ENCODE results near the gene NAT10.

DNA sequence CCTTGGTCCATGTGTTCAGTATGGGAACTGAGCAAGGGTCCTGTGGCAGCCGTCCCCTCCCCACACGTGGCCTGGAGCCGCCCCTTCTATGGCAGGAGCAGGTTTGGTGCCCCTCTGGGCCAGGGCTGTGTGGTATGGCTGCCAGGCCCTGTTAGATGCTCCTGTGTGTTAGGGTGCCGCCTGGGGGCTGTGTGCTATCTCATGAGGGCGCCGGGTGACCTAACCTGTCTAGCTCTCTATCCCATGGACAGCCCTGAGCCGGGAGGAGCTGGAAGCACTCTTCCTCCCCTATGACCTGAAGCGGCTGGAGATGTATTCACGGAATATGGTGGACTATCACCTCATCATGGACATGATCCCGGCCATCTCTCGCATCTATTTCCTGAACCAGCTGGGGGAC, 34.7 kb downstream of the NAT10 start:
- TF ChIP-seq, protein P1, sequence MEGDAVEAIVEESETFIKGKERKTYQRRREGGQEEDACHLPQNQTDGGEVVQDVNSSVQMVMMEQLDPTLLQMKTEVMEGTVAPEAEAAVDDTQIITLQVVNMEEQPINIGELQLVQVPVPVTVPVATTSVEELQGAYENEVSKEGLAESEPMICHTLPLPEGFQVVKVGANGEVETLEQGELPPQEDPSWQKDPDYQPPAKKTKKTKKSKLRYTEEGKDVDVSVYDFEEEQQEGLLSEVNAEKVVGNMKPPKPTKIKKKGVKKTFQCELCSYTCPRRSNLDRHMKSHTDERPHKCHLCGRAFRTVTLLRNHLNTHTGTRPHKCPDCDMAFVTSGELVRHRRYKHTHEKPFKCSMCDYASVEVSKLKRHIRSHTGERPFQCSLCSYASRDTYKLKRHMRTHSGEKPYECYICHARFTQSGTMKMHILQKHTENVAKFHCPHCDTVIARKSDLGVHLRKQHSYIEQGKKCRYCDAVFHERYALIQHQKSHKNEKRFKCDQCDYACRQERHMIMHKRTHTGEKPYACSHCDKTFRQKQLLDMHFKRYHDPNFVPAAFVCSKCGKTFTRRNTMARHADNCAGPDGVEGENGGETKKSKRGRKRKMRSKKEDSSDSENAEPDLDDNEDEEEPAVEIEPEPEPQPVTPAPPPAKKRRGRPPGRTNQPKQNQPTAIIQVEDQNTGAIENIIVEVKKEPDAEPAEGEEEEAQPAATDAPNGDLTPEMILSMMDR (IDR thresholded peaks at IDR 0.05; ENCODE audit: insufficient read depth, low read depth, low read length) = no peak
- no peak for TF ChIP-seq EZH2 (IDR thresholded peaks at IDR 0.05; ENCODE audit: insufficient read depth, low read length)
